Neural crest cell (in vitro differentiated cells): ENCODE results near the gene DKK2. TPM values are rescaled to one million over a fixed set of nuclear protein-coding genes. Genes with fewer than 3 reads are reported as not detected.

ENCODE experiments used
- DNase-seq: peaks from one replicate; pipeline ENCODE4 v3.0.0; 2021; ENCODE audit warnings: low read depth, mixed read lengths, low spot score
- H3K27ac Mint-ChIP-seq: one replicate; pipeline ENCODE4 v1.8.0; 2021; ENCODE audit warnings: mild to moderate bottlenecking, mixed read lengths; ENCODE audit not compliant: unreplicated experiment
- H3K27me3 Mint-ChIP-seq: 2 replicates; pipeline ENCODE4 v1.8.0; 2021; ENCODE audit warnings: low read depth, mild to moderate bottlenecking, mixed read lengths
- H3K36me3 Mint-ChIP-seq: 2 replicates; pipeline ENCODE4 v1.8.0; 2021; ENCODE audit warnings: low read depth, mild to moderate bottlenecking, mixed read lengths
- H3K4me1 Mint-ChIP-seq: 2 replicates; pipeline ENCODE4 v1.8.0; 2021; ENCODE audit warnings: mixed read lengths
- H3K4me3 Mint-ChIP-seq: one replicate; pipeline ENCODE4 v1.8.0; 2021; ENCODE audit warnings: mild to moderate bottlenecking, mixed read lengths
- H3K9me3 Mint-ChIP-seq: 2 replicates; pipeline ENCODE4 v1.8.0; 2021; ENCODE audit warnings: mixed read lengths
- CTCF ChIP-seq: fragments of 200-600 bp; sonication (generic); conservative IDR thresholded peaks from 2 replicates; pipeline ENCODE4 v1.5.0; 2021; ENCODE audit warnings: antibody characterized with exemption, mild to moderate bottlenecking
- total RNA-seq: library from RNA; stranded (reverse); gene quantifications from 2 replicates; pipeline ENCODE4 v1.2.1, GENCODE V29; 2021

DKK2 gene
- total RNA-seq, 1 donor from 2014 or later: not detected

GRCh38 chr4:106951891-106952290 is 84.2 kb downstream of the DKK2 start:
- no peak overlapping the region for H3K4me3 Mint-ChIP-seq
- H3K9me3 Mint-ChIP-seq: no peaks in the 10 kb centered on the region
- H3K4me1 Mint-ChIP-seq: peaks cover 9% of the 10 kb centered on the region
- TF ChIP-seq CTCF: no peak
- no peak overlapping the region for H3K27ac Mint-ChIP-seq
- no peak for DNase-seq
- H3K36me3 Mint-ChIP-seq: no peaks in the 10 kb centered on the region
- H3K27me3 Mint-ChIP-seq: peaks cover 3% of the 10 kb centered on the region

- Mint-ChIP-seq H3K36me3 (no peaks in the 10 kb centered on the region), H3K4me1 (no peaks in the 10 kb centered on the region), H3K27ac (no peak overlapping the region), H3K4me3 (no peak overlapping the region), H3K27me3 (peaks cover 3% of the 10 kb centered on the region), H3K9me3 (no peaks in the 10 kb centered on the region)
- DNase-seq: no peak
- TF ChIP-seq CTCF: no peak
These were observed 94.3 kb downstream of the DKK2 start for GRCh38 chr4:106941841-106942240.

GRCh38 chr4:106930522-106930921 is 105.6 kb downstream of the DKK2 start:
- Mint-ChIP-seq H3K4me3 (no peak overlapping the region), H3K4me1 (no peaks in the 10 kb centered on the region), H3K27ac (no peak overlapping the region), H3K27me3 (no peaks in the 10 kb centered on the region), H3K36me3 (no peaks in the 10 kb centered on the region), H3K9me3 (no peaks in the 10 kb centered on the region)
- TF ChIP-seq CTCF: no peak
- DNase-seq: no peak

GRCh38 chr4:106929248-106929647 is 106.9 kb downstream of the DKK2 start:
- no peaks in the 10 kb centered on the region for H3K9me3 Mint-ChIP-seq
- no peaks in the 10 kb centered on the region for H3K36me3 Mint-ChIP-seq
- H3K27ac Mint-ChIP-seq: no peak overlapping the region
- no peak for TF ChIP-seq CTCF
- DNase-seq: no peak
- no peaks in the 10 kb centered on the region for H3K4me1 Mint-ChIP-seq
- no peaks in the 10 kb centered on the region for H3K27me3 Mint-ChIP-seq
- no peak overlapping the region for H3K4me3 Mint-ChIP-seq

GRCh38 chr4:106914223-106914622 is 121.9 kb downstream of the DKK2 start:
- no peak for DNase-seq
- no peak for TF ChIP-seq CTCF
- Mint-ChIP-seq H3K4me3 (no peak overlapping the region), H3K27ac (no peak overlapping the region), H3K4me1 (no peaks in the 10 kb centered on the region), H3K36me3 (no peaks in the 10 kb centered on the region), H3K9me3 (no peaks in the 10 kb centered on the region), H3K27me3 (no peaks in the 10 kb centered on the region)
